BLaER1 (cell line): Measurements from ENCODE around the gene CD300H.
A peak's percentile ranks its signal among the peaks of the same experiment; 100 is the strongest.
"Not testable (repeated sequence)": the region's sequence is repeated elsewhere in the genome, so short reads cannot be mapped to it uniquely, and the experiment has no call there.

ENCODE experiments used
- H3K27ac ChIP-seq: shearing (Covaris generic); formaldehyde crosslinking; 2 replicates; pipeline ENCODE4 v1.8.1; 2022
- H3K27me3 ChIP-seq: shearing (Covaris generic); formaldehyde crosslinking; 2 replicates; pipeline ENCODE4 v1.8.1; 2022
- H3K36me3 ChIP-seq: shearing (Covaris generic); formaldehyde crosslinking; 2 replicates; pipeline ENCODE4 v1.8.1; 2022
- H3K4me1 ChIP-seq: shearing (Covaris generic); formaldehyde crosslinking; 2 replicates; pipeline ENCODE4 v1.8.1; 2022
- H3K4me2 ChIP-seq: shearing (Covaris generic); formaldehyde crosslinking; 2 replicates; pipeline ENCODE4 v1.8.1; 2022
- H3K4me3 ChIP-seq: shearing (Covaris generic); formaldehyde crosslinking; 2 replicates; pipeline ENCODE4 v1.8.1; 2022
- H3K9ac ChIP-seq: shearing (Covaris generic); formaldehyde crosslinking; 2 replicates; pipeline ENCODE4 v1.8.1; 2022
- H3K9me3 ChIP-seq: shearing (Covaris generic); formaldehyde crosslinking; 2 replicates; pipeline ENCODE4 v1.8.1; 2022
- H4K20me1 ChIP-seq: shearing (Covaris generic); formaldehyde crosslinking; 2 replicates; pipeline ENCODE4 v1.8.1; 2022
- Cebpa-rat ChIP-seq: shearing (Covaris generic); IDR thresholded peaks from 2 replicates; pipeline ENCODE4 v1.8.1; 2022

The CD300H gene

GRCh38 chr17:74521701-74522201 lies 45.6 kb downstream of the CD300H start:
- peak overlapping the region; percentile 61 for H3K4me2 ChIP-seq
- H4K20me1 ChIP-seq = no peaks in the 10 kb centered on the region
- H3K36me3 ChIP-seq = no peaks in the 10 kb centered on the region
- TF ChIP-seq Cebpa-rat = no peak
- H3K9ac ChIP-seq = no peak overlapping the region
- H3K4me1 ChIP-seq = peaks cover 29% of the 10 kb centered on the region
- no peak overlapping the region for H3K27ac ChIP-seq
- H3K9me3 ChIP-seq = peaks cover 18% of the 10 kb centered on the region
- H3K27me3 ChIP-seq = no peaks in the 10 kb centered on the region
- no peak overlapping the region for H3K4me3 ChIP-seq

DNA sequence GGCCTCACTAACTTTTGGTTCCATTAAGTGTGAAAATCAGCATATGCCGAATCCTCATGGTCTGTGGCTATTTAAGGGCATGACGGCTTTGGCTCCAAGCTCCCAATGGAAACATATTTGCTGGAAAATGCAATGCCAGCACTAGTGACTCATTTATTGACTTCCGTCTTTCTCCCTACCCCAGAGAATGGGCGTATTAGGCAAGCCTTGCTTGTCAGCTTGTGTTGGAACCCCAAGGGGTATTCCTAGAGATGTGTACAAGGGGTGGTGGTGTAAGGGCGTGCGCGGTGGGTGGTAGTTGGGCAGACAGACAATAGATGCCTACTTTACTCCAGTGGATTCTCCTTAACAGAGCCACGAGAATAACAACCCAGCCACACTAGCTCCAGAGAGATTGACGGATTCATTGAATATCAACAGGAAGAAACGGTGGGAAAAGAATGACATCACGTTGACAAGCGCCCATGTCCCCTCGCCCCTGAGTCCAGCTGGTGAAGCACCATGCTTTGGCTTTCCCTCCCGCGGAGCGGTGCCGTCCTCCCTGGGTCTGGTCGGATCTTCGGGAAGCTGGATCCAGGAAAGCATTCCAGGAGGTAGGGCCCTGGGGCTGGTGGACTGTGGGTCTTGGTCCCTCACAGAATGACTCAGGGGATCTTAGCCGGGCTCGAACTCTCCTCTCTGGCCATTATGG lies 46.4 kb downstream of the CD300H start:
- Histone ChIP-seq H3K9me3 (peaks cover 21% of the 10 kb centered on the region), H3K4me1 (peaks cover 29% of the 10 kb centered on the region), H3K27ac (no peak overlapping the region), H4K20me1 (no peaks in the 10 kb centered on the region), H3K27me3 (no peaks in the 10 kb centered on the region), H3K4me2 (peak overlapping the region; percentile 61), H3K36me3 (no peaks in the 10 kb centered on the region), H3K9ac (no peak overlapping the region), H3K4me3 (no peak overlapping the region)
- no peak for TF ChIP-seq Cebpa-rat

DNA sequence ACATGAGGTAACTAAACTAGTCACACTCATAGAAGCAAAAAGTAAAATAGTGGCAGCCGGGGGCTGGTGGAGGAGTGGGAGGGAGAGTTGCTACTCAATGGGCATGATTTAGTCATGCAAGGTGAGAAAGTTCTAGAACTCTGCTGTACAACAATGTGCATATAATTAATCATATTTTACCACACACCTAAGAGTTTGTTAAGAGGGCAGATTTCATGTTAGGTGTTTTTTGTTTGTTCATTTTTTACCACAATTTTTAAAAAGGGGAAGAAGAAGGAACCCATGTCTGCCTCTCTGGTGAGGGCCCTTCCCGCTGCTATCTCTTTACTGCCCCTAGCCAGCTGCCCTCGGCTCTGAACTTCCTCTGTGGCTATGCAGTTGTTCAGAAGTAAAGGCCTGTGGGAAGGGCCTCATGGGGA lies 47.3 kb downstream of the CD300H start:
- no peak for TF ChIP-seq Cebpa-rat
- Histone ChIP-seq H3K9me3 (peaks cover 21% of the 10 kb centered on the region), H3K36me3 (no peaks in the 10 kb centered on the region), H3K4me2 (peak overlapping the region; percentile 42), H3K4me3 (no peak overlapping the region), H3K27ac (no peak overlapping the region), H4K20me1 (no peaks in the 10 kb centered on the region), H3K4me1 (peaks cover 33% of the 10 kb centered on the region), H3K9ac (no peak overlapping the region), H3K27me3 (no peaks in the 10 kb centered on the region)

DNA sequence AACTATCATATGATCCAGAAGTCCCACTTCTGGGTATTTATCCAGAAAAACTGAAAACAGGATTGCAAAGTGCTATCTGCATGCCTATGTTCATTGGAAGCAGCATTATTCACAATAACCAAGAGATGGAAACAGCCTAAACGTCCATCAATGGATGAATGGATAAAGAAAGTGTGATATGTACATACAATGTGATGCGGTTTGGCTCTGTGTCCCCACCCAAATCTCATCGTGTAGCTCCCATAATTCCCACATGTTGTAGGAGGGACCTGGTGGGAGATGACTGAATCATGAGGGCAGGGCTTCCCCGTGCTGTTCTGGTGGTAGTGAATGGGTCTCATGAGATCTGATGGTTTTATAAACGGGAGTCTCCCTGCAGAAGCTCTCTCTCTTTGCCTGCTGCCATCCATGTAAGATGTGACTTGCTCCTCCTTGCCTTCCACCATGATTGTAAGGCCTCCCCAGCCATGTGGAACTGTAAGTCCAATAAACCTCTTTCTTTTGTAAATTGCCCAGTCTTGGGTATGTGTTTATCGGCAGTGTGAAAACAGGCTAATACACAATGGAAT lies 48.8 kb downstream of the CD300H start:
- H3K4me3 ChIP-seq, H4K20me1 ChIP-seq, H3K27me3 ChIP-seq, H3K4me2 ChIP-seq, H3K36me3 ChIP-seq, H3K27ac ChIP-seq, H3K9ac ChIP-seq: not testable (repeated sequence)
- Histone ChIP-seq H3K4me1 (peaks cover 36% of the 10 kb centered on the region), H3K9me3 (peaks cover 32% of the 10 kb centered on the region)

DNA sequence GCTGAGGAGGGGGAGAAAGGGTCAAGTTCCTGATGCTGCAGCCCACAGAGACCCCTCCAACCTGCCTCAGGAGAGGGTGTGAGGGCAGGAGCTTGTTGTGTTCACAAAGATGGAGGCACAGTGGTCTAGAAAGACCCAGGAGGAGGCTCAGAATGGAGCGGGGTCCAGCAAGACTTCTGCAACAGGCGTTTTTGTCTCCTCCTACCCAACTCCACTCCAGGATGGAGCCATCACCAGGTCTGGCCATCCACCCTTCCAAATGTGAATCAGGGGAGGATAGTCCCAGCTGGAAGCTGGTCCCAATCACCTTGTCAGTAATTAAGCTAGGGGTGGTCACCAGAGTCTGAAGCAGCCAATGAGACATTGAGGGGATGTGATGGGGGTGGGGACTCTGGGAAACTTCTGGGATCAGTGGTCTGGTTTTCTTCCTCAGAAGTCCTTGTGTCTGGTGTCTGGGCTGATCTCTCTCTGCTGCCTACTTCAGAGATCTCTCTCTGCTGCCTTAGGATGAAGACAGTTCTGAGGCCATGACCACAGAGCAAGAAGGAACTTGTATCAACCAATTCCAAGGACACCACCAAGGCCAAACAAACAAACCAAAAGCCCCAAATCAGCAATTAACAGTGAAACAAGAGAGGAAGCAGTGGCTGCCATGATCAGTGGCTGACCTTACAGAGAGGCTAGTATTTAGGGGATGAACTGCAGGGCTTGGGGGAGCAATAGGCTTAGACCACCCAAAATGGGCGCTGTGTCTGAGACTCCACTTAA lies 50.6 kb downstream of the CD300H start:
- no peaks in the 10 kb centered on the region for H3K36me3 ChIP-seq
- no peak overlapping the region for H3K4me2 ChIP-seq
- no peaks in the 10 kb centered on the region for H3K27me3 ChIP-seq
- no peaks in the 10 kb centered on the region for H4K20me1 ChIP-seq
- H3K4me1 ChIP-seq = peaks cover 29% of the 10 kb centered on the region
- H3K27ac ChIP-seq = no peak overlapping the region
- H3K4me3 ChIP-seq = no peak overlapping the region
- no peak overlapping the region for H3K9ac ChIP-seq
- no peak for TF ChIP-seq Cebpa-rat
- peaks cover 26% of the 10 kb centered on the region for H3K9me3 ChIP-seq

DNA sequence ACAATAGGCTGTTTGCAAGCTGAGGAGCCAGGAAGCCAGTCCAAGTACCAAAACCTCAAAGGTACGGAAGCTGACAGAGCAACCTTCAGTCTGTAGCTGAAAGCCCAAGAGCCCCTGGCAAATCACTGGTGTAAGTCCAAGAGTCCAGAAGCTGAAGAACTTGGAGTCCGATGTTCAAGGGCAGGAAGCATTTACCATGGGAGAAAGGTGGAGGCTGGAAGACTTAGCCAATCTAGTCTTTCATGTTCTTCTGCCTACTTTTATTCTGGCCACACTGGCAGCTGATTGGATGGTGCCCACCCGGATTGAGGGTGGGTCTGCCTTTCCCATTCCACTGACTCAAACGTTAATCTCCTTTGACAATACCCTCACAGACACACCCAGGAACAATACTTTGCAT lies 51.4 kb downstream of the CD300H start:
- Histone ChIP-seq H3K9ac (no peak overlapping the region), H3K4me3 (no peak overlapping the region), H3K27me3 (no peaks in the 10 kb centered on the region), H4K20me1 (no peaks in the 10 kb centered on the region), H3K27ac (no peak overlapping the region), H3K36me3 (no peaks in the 10 kb centered on the region), H3K4me1 (peaks cover 21% of the 10 kb centered on the region), H3K9me3 (peaks cover 26% of the 10 kb centered on the region), H3K4me2 (no peak overlapping the region)
- TF ChIP-seq Cebpa-rat = no peak

- H3K36me3 ChIP-seq = no peaks in the 10 kb centered on the region
- H3K4me3 ChIP-seq = no peak overlapping the region
- H3K9ac ChIP-seq = no peak overlapping the region
- no peaks in the 10 kb centered on the region for H4K20me1 ChIP-seq
- no peak overlapping the region for H3K4me2 ChIP-seq
- no peak for TF ChIP-seq Cebpa-rat
- peaks cover 9% of the 10 kb centered on the region for H3K4me1 ChIP-seq
- H3K9me3 ChIP-seq = peaks cover 26% of the 10 kb centered on the region
- no peak overlapping the region for H3K27ac ChIP-seq
- no peaks in the 10 kb centered on the region for H3K27me3 ChIP-seq
Measured at GRCh38 chr17:74514632-74515334, 52.5 kb downstream of the CD300H start.

GRCh38 chr17:74513987-74514631 lies 53.2 kb downstream of the CD300H start:
- Histone ChIP-seq H3K27me3 (no peaks in the 10 kb centered on the region), H3K36me3 (no peaks in the 10 kb centered on the region), H3K27ac (no peak overlapping the region), H3K4me3 (no peak overlapping the region), H3K9me3 (peaks cover 25% of the 10 kb centered on the region), H3K4me1 (peaks cover 6% of the 10 kb centered on the region; the same call in 1 of the 2 replicates), H3K9ac (no peak overlapping the region), H3K4me2 (no peak overlapping the region), H4K20me1 (no peaks in the 10 kb centered on the region)
- TF ChIP-seq Cebpa-rat = no peak

GRCh38 chr17:74512624-74513091 lies 54.7 kb downstream of the CD300H start:
- no peak overlapping the region for H3K4me2 ChIP-seq

More at GRCh38 chr17:74512624-74513091, 54.7 kb downstream of the CD300H start:
- peaks cover 6% of the 10 kb centered on the region; the same call in 1 of the 2 replicates for H3K4me1 ChIP-seq
- H3K27ac ChIP-seq = no peak overlapping the region
- H3K27me3 ChIP-seq = no peaks in the 10 kb centered on the region
- no peaks in the 10 kb centered on the region for H4K20me1 ChIP-seq
- no peaks in the 10 kb centered on the region for H3K36me3 ChIP-seq
- H3K4me3 ChIP-seq = no peak overlapping the region
- no peak for TF ChIP-seq Cebpa-rat
- H3K9ac ChIP-seq = no peak overlapping the region
- H3K9me3 ChIP-seq = peaks cover 15% of the 10 kb centered on the region; the same call in 1 of the 2 replicates
